GM19463 (cell line): ENCODE measurements around the gene SLC25A3.
"Not testable (repeated sequence)": the region's sequence is repeated elsewhere in the genome, so short reads cannot be mapped to it uniquely, and the experiment has no call there.

Experiments used
- ATAC-seq: cut with Tn5 transposase; IDR thresholded peaks from one replicate; pipeline ENCODE4 v1.9.1; 2021; ENCODE audit warnings: mild to moderate bottlenecking, moderate library complexity; ENCODE audit not compliant: unreplicated experiment

SLC25A3 gene

DNA sequence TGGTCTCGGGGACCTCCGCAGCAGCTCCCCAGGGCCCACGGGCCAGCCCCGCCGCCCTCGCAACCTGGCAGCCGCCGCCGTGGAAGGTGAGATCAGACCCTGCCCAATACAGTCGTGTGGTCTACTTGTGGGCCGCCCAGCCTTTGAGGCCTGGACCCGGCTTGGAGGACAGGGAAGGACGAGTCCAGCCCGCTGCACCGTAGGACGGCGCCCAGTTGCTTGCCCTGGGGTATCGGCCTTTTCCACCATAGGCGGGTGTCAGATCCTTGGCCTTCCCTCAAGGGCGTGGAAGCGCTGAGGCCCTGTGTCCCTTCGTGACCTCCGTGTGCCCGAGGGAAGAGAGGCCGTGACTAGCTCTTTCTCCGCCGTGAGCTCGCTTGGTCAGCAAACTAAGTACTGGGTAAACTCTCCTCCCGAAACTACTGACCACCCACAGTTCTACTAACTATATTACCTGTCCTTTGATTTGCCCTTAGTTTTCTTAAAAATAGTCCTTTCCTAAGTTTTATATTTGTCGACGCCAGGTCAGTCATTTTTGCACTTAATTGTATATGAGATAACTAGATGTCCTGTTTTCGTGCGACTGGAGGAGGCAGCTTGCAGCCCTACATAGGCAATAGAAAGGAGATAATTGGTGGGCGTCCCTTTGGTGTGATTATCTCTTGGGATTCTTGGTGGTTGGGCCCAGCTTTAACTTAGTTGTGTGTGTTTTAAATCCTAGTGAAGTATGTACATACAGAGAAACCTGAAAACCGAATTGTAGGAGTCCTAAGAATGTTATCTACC lies 757 bp downstream of the SLC25A3 start:
- ATAC-seq, result no peak

GRCh38 chr12:98595243-98595988 lies 1.9 kb downstream of the SLC25A3 start:
- no peak for ATAC-seq

- ATAC-seq, result not testable (repeated sequence)
Measured at GRCh38 chr12:98597313-98597712, 3.8 kb downstream of the SLC25A3 start.

DNA sequence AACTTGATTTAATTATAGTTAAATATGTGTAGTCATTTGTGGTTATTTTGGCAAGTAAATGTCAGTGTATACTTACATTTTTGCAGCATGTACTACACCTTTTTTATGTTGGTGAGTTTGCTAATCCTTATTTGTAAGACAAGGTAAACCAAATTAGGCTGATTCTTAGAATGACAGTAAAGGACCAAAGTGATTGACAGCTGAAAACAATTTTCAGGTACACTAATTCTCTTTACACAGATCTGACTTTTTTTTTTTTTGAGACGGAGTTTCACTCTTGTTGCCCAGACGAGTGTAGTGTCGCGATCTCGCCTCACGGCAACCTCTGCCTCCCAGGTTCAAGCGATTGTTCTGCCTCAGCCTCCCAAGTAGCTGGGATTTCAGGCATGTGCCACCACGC lies 8.4 kb downstream of the SLC25A3 start:
- ATAC-seq, result no peak

DNA sequence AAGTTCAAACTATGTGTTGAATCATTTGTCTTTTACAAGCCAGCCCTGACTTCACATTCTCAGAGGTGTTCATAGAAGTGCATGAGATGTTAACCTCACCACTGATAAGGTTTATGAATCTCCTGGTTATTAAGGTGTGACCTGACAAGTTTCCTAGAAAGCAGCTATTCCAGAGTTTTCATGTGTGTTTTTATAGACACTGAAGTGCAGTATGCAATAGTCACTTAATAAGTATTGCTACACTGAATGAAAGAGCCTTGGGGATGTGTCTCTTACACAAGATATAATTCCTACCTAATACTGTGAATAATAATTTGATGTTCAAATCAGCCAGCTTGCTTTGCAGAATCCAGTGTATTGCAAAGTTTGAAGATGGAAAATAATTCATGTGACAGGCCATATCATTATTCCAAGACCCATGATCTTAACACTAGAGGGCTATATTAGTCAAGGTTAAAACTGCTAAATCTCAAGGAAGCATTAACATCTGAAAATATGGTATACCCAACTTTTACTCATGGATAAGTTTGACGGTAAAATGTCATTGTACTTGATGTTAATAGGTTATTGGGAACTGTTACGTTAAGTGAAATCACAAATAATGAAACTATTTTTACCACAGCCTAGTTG lies 13.0 kb downstream of the SLC25A3 start:
- ATAC-seq, result no peak

DNA sequence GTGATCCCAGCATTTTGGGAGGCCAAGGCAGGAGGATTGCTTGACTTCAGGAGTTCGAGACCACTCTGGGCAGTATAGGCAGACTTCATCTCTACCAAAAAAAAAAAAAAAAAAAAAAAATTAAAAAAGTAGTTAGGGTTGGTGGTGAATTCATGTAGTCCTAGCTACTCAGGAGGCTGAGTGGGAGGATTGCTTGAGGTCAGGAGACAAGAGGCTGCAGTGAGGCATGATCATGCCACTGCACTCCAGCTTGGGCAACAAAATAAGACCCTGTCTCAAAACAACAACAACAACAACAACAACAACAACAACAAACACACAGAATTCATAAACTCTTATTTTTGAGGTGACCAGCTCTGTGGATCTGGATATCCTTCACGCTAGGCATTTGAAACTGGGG lies 17.1 kb downstream of the SLC25A3 start:
- ATAC-seq, result no peak

DNA sequence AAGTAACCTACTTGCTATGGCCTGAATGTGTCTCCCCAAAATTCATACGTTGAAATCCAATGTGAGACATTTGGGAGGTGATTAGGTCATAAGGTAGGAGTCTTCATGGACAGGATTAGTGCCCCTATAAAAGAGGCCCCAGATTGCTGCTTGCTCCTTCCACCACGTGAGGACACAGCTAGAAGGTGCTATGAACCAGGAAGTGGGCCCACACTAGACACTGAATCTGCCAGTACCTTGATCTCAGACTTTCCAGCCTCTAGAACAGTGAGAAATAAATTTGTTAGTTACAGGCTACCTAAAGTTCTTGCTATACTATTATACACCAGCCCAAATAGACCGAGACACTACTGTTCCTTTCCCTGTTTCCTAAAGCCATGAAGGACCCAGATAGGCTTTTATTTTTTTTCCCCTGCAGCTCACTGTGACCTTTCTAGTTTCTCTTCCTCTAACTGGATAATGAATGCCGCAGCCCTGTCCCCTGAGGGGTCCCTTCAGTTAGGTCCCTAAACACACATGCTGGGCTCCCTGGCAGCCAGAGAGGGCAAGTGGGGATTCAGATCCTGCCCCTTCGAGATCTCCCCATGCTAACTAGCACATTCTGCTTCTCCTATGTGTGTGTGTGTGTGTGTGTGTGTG lies 19.3 kb downstream of the SLC25A3 start:
- peak; percentile 85 for ATAC-seq

GRCh38 chr12:98618952-98619351 lies 25.5 kb downstream of the SLC25A3 start:
- ATAC-seq, result no peak

DNA sequence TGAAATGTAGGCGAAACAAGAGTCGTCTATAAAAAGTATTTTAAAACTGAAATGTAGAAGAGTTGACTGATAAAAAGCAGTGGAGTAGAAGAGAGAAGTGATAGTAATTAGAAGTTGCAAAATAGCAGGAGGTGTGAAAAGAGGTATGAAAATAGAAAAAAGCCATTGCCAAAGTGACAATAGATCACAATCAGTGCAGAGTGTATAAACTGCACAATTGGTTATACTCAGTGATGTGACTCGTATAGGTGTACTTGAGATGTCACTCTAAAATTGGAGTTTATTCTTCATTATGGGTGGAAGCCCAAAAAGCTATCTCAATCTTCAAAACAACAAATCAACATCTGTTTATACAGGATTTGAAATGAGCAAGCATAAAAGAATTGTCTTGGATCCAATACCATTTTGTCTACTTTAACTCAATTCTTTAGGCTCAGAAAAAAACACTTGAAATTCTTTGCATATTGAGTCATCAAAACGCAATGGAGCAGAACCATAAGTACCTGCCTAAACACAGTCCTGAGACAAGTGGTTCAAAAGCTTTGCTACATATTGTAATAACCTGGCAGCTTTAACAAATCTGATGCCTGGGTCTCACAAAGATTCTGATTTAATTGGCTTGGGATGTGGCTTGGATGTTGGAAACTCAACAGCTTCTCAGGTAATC lies 42.3 kb downstream of the SLC25A3 start:
- ATAC-seq, result peak; percentile 87

- no peak for ATAC-seq
Measured at GRCh38 chr12:98637068-98637467, 43.6 kb downstream of the SLC25A3 start.

GRCh38 chr12:98638009-98638408 lies 44.5 kb downstream of the SLC25A3 start:
- ATAC-seq, result no peak

- ATAC-seq, result no peak
Measured at GRCh38 chr12:98639491-98639890, 46.0 kb downstream of the SLC25A3 start.

DNA sequence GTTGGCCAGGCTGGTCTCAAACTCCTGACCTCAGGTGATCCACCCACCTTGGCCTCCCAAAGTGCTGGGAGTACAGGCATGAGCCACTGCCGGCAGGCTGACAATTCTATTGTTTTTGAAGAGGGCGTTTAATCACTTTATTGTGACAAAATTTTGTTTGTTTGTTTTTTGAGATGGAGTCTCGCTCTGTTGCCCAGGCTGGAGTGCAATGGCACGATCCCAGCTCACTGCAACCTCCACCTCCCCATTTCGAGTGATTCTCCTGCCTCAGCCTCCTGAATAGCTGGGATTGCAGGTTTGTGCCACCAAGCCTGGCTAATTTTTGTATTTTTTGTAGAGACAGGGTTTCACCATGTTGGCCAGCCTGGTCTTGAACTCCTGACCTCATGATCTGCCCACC lies 49.3 kb downstream of the SLC25A3 start:
- ATAC-seq, result not testable (repeated sequence)

GRCh38 chr12:98644433-98644711 lies 50.9 kb downstream of the SLC25A3 start:
- peak; percentile 12 for ATAC-seq

GRCh38 chr12:98644712-98645571 lies 51.5 kb downstream of the SLC25A3 start, which contains the start of the genes APAF1 and IKBIP:
Gene APAF1, plus strand, starts transcription at chr12:98645290. Its CDS starts 3,070 bp downstream, at chr12:98648360.
Gene IKBIP, minus strand, starts transcription at chr12:98644788. Its CDS starts 87 bp downstream, at chr12:98644701.
- peak; percentile 80 for ATAC-seq

- ATAC-seq, result no peak
Measured at GRCh38 chr12:98645572-98646067, 52.1 kb downstream of the SLC25A3 start.

DNA sequence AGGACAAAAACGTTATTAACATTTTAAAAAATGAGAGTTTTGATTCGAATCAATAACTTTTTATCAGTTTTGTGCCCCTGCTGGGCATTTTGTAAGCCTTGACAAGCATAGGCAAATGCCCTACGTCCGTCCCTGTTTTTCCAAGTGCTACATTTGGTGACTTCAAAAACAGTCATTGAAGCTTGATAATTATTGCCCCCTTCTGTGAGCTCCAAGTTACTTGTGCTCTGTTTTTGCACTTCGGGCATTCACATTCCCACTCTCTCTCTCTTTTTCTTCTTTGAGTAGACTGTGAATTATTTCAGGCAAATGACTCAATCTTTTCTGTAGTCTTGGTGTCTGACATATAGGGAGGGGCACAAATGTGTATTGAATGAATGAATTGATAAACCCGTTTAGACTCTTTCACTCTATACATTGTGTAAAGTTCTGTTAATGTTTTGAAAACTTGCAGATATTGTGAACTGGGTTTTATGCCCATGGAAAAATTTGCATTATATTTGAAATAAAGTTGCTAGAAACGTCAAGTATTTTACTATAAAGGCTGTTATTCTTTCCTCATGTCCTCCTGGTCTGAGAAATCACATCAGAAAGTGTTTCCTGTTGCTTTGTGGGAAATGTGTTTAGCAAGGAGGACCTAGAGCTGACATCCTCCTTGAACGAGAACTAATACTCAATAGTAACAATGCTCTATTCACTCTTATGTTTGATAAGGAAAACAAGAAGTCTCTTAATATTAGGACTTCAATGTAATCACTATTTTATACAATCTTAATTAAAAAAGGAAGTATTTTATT lies 53.0 kb downstream of the SLC25A3 start:
- no peak for ATAC-seq

DNA sequence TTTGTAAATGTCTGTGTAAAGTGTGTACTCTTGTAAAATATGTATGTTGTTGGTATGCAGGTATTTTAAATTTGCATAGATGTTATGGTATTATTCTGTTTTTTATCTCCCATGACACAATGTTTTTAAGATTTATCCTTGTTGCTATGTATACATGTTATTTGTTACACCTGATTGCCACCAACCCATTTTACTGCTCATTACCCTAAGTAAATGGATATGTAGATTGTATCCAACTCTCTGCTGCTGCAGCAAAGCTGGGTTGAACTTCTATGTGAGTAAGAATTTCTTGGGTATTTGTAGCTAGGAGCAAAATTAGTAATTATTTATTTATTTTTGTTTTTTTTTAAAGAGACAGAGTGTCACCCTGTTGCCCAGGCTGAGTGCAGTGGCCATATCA lies 57.8 kb downstream of the SLC25A3 start:
- ATAC-seq, result no peak
